Kidney (tissue), 14 donors: Measurements from ENCODE around the gene NPAS3. TPM values are rescaled to one million over a fixed set of nuclear protein-coding genes. Genes with fewer than 3 reads are reported as not detected.

Source experiments
- DNase-seq, 5 donors: peaks; one replicate each; pipeline ENCODE4 v3.0.0-alpha.2; 2013 to 2020
- FAIRE-seq: peaks from 2 replicates; lab custom pipeline; 2012; peaks lifted over from hg19 to GRCh38; lab: Jason Lieb, UNC
- H3K27ac ChIP-seq, 2 donors: one replicate each; pipeline ENCODE4 v1.7.0; 2013; ENCODE audit warnings: low read depth in 2 of 2, low read length in 2 of 2, inconsistent platforms in 1 of 2
- H3K27me3 ChIP-seq: one replicate; pipeline ENCODE4 v1.7.1; 2013; ENCODE audit warnings: low read length, inconsistent platforms; ENCODE audit not compliant: control insufficient read depth, insufficient read depth
- H3K36me3 ChIP-seq, 3 donors: one replicate each; pipeline versions ENCODE4 v1.7.0 to v1.7.1; 2013; ENCODE audit warnings: low read length in 3 of 3, control low read depth in 1 of 3, inconsistent platforms in 1 of 3; ENCODE audit not compliant: insufficient read depth in 3 of 3, control insufficient read depth in 2 of 3
- H3K4me1 ChIP-seq, 3 donors: one replicate each; pipeline versions ENCODE4 v1.7.0 to v1.7.1; 2013; ENCODE audit warnings: low read length in 3 of 3, inconsistent platforms in 1 of 3, low read depth in 1 of 3; ENCODE audit not compliant: control insufficient read depth in 2 of 3, insufficient read depth in 2 of 3
- H3K4me3 ChIP-seq, 3 donors: one replicate each; pipeline versions ENCODE4 v1.7.0 to v1.8.1; 2013; ENCODE audit warnings: low read length in 3 of 3, control low read depth in 1 of 3, inconsistent platforms in 1 of 3
- H3K9ac ChIP-seq, 3 donors: one replicate each; pipeline versions ENCODE4 v1.7.0 to v1.7.1; 2013; ENCODE audit warnings: low read length in 3 of 3, control low read depth in 1 of 3, inconsistent platforms in 1 of 3
- H3K9me3 ChIP-seq, 3 donors: one replicate each; pipeline versions ENCODE4 v1.7.0 to v1.7.1; 2013; ENCODE audit warnings: low read length in 3 of 3, control low read depth in 1 of 3, inconsistent platforms in 1 of 3; ENCODE audit not compliant: control insufficient read depth in 2 of 3, insufficient read depth in 1 of 3
- intact Hi-C: fragments of 100-400 bp; cut with DNase I; formaldehyde crosslinking; loops from one replicate; pipeline ENCODE4 v1.11.1; 2022
- polyA plus RNA-seq: library from polyadenylated mRNA; stranded (reverse); fragments of 350-450 nt; fragmentation: Illumina TruSeq; extraction: RNeasy Lipid Tissue Mini Kit (QIAGEN cat#74804); gene quantifications from one replicate; pipeline ENCODE4 v1.2.3, GENCODE V29; 2014; ENCODE audit warnings: low read depth, low replicate concordance; ENCODE audit not compliant: insufficient read depth
- total RNA-seq: library from RNA; stranded (reverse); fragmentation: NEBNext Ultra II Directional; extraction: Animal tissue kit (Norgen Biotek cat#: 25700); gene quantifications from one replicate; pipeline ENCODE4 v1.2.1, GENCODE V29; 2021
- TF ChIP-seq, protein P1 (sequence below): IDR thresholded peaks from 3 replicates; pipeline ENCODE4 v1.5.1; 2012; ENCODE audit warnings: mild to moderate bottlenecking, moderate library complexity, borderline replicate concordance; ENCODE audit not compliant: insufficient read depth; ENCODE audit errors: extremely low read depth
- donor health status: control.
- donor health status: control.
- donor health status: control.
- donor health status: control.
- donor health status: control.
- donor health status: DM: yes; HTN: yes; CAD: no.
- donor health status: Normal renal cell carcinoma (clear cell type).

NPAS3 gene
- total and polyA plus RNA-seq, 2 donors from 2014 or later, result 0.82 to 5.0 TPM

DNA sequence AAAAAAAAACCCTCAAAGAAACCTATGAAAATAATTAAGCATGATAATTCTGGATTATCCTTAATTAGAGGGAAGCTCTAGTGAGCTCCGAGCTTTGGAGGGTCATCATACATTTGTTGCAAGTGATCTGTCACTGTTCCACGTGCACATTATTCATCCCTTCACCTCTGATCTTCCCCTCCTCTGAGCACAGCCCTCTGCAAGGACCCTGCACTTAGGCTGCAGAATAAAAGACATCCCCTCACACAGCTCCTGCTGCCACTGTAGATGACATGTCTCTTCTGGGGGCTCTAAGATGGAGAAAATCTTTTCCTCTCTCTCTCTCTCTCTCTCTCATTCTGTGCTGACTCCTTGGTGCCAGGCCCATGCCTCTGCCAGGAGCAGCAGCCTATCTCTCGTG is 711.8 kb downstream of the NPAS3 start:
- H3K9ac ChIP-seq, result no peak overlapping the region
- TF ChIP-seq, protein P1, sequence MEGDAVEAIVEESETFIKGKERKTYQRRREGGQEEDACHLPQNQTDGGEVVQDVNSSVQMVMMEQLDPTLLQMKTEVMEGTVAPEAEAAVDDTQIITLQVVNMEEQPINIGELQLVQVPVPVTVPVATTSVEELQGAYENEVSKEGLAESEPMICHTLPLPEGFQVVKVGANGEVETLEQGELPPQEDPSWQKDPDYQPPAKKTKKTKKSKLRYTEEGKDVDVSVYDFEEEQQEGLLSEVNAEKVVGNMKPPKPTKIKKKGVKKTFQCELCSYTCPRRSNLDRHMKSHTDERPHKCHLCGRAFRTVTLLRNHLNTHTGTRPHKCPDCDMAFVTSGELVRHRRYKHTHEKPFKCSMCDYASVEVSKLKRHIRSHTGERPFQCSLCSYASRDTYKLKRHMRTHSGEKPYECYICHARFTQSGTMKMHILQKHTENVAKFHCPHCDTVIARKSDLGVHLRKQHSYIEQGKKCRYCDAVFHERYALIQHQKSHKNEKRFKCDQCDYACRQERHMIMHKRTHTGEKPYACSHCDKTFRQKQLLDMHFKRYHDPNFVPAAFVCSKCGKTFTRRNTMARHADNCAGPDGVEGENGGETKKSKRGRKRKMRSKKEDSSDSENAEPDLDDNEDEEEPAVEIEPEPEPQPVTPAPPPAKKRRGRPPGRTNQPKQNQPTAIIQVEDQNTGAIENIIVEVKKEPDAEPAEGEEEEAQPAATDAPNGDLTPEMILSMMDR, result no peak
- no peak for FAIRE-seq
- no peak overlapping the region for H3K4me3 ChIP-seq
- intact Hi-C loops, result no loop called here
- no peaks in the 10 kb centered on the region for H3K9me3 ChIP-seq
- no peak overlapping the region for H3K27ac ChIP-seq
- no peaks in the 10 kb centered on the region for H3K36me3 ChIP-seq
- no peaks in the 10 kb centered on the region for H3K4me1 ChIP-seq
- DNase-seq, result no peak
- no peaks in the 10 kb centered on the region for H3K27me3 ChIP-seq

DNA sequence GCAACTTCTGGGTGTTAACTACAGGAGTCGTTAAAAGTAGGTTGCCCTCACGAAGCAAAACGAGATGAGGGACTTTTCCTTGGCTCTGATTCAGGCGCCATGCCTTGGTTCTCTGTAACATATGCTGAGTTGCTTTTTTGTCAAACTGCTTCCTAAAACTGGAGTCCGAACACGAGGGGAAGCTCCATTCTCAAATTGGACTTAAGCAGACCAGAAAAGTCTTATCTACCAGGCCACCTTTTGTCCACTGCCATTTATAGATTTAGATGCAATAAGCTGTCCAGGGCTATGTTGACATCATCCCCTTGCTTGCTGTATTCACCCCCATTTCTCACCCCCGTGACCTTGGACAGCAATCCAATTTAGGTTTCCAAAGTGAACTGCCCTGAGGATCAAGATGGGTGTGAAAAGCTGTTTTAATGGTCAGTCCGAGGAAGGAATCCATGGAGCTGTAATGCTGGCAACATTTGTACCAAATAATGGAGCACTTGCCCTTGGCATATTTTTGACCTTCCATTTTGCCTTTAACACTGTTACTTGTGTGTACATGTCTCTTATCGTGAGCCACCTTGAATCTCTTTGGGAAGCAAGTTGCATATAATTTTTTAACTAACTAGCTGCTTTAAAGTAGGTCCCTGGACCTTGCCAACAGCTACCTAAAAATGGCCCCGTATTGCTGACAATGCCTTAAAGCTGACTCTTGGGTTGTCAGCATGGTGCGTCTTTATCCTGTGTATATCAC is 714.1 kb downstream of the NPAS3 start:
- Histone ChIP-seq H3K4me3 (no peak overlapping the region), H3K27ac (no peak overlapping the region), H3K9ac (no peak overlapping the region), H3K4me1 (no peaks in the 10 kb centered on the region), H3K36me3 (no peaks in the 10 kb centered on the region), H3K27me3 (no peaks in the 10 kb centered on the region), H3K9me3 (no peaks in the 10 kb centered on the region)
- intact Hi-C loops, result no loop called here
- TF ChIP-seq, protein P1, result no peak
- FAIRE-seq (no peak), DNase-seq (no peak)

DNA sequence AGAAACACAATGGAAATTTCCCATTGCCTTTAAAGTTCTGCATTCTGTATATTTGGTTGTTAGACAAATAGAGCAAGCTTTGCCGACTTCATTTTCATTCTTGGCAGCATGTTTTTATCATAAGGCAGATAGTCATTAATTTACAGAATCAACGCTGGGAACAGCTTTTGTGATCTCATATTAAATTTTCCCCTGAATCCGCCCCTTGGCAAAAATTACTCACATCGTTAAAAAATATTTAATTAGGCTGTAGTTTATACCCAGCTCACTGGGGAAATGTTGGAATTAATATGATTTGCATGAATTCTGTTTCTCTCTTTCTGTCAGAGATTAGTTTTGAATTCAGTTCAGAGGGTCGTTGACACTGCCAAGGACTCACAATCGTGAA is 714.6 kb downstream of the NPAS3 start:
- no peak for FAIRE-seq
- Histone ChIP-seq H3K36me3 (no peaks in the 10 kb centered on the region), H3K9ac (no peak overlapping the region), H3K4me1 (no peaks in the 10 kb centered on the region), H3K27me3 (no peaks in the 10 kb centered on the region), H3K9me3 (no peaks in the 10 kb centered on the region), H3K27ac (no peak overlapping the region), H3K4me3 (no peak overlapping the region)
- TF ChIP-seq, protein P1, result no peak
- DNase-seq, result no peak
- intact Hi-C loops, result no loop called here
